Ishikawa (cell line): ENCODE results near the gene SMPD1.

ENCODE experiments used
- CEBPB ChIP-seq: IDR thresholded peaks from 2 replicates; pipeline ENCODE4 v1.6.1; 2012
- CREB1 ChIP-seq: IDR thresholded peaks from 2 replicates; pipeline ENCODE4 v1.6.1; 2012; ENCODE audit warnings: low read depth
- EGR1 ChIP-seq: IDR thresholded peaks from 2 replicates; pipeline ENCODE4 v1.6.1; 2012
- EP300 ChIP-seq: IDR thresholded peaks from 2 replicates; pipeline ENCODE4 v1.6.1; 2012; ENCODE audit warnings: borderline replicate concordance
- FOXM1 ChIP-seq: IDR thresholded peaks from 2 replicates; pipeline ENCODE4 v1.6.1; 2012; ENCODE audit warnings: low read depth, borderline replicate concordance
- NFIC ChIP-seq: IDR thresholded peaks from 2 replicates; pipeline ENCODE4 v1.6.1; 2012
- RAD21 ChIP-seq: IDR thresholded peaks from 2 replicates; pipeline ENCODE4 v1.6.1; 2012; ENCODE audit warnings: low read depth
- REST ChIP-seq: IDR thresholded peaks from 2 replicates; pipeline ENCODE4 v1.6.1; 2012; ENCODE audit warnings: low read depth, mild to moderate bottlenecking
- TAF1 ChIP-seq: IDR thresholded peaks from 2 replicates; pipeline ENCODE4 v1.6.1; 2012; ENCODE audit warnings: low read depth, mild to moderate bottlenecking
- TCF12 ChIP-seq: IDR thresholded peaks from 2 replicates; pipeline ENCODE4 v1.6.1; 2012; ENCODE audit warnings: low read depth
- TEAD4 ChIP-seq: IDR thresholded peaks from 2 replicates; pipeline ENCODE4 v1.6.1; 2012
- YY1 ChIP-seq: IDR thresholded peaks from 2 replicates; pipeline ENCODE4 v1.6.1; 2012; ENCODE audit warnings: low read depth
- ZBTB7A ChIP-seq: IDR thresholded peaks from 2 replicates; pipeline ENCODE4 v1.6.1; 2012; ENCODE audit warnings: low read depth
- TF ChIP-seq, protein P1 (sequence below): IDR thresholded peaks from 2 replicates; pipeline ENCODE4 v1.6.1; 2012
- TF ChIP-seq, protein P2 (sequence below): IDR thresholded peaks from 2 replicates; pipeline ENCODE4 v1.6.1; 2012

Gene SMPD1

DNA sequence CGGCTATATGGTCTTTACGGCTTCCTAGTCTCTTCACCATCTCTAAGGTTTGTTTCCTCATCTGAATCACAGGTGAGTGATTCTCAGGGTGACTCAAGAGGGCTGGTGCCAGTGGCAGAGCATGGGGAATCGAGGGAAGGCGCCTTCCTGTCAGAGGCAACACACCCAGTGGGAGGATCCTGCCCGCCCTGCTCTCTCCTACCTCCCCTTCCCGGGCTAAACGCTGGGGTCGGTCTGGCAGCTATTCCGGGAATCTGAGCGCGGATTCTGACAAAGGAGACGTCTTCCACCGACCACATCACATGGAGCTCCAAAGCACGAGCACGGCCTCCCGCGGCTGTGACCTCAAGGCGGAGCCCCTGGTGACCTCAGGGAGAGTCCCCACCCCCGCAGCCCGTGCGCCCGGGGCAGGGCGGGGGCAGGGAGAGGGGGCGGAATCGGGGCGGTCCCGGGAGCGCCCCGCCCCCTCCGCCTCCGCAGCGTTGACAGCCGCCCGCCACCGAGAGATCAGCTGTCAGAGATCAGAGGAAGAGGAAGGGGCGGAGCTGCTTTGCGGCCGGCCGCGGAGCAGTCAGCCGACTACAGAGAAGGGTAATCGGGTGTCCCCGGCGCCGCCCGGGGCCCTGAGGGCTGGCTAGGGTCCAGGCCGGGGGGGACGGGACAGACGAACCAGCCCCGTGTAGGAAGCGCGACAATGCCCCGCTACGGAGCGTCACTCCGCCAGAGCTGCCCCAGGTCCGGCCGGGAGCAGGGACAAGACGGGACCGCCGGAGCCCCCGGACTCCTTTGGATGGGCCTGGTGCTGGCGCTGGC is at the start of gene SMPD1:
SMPD1 (plus strand) TSS at position 570 of the 813 bp plus-strand sequence; CDS start at position 695, 125 bp downstream.
- no peak for TF ChIP-seq RAD21
- no peak for TF ChIP-seq CREB1
- TF ChIP-seq ZBTB7A: peak; percentile 62; the same call in 1 of the 2 replicates
- TF ChIP-seq NFIC: peak; percentile 56
- TF ChIP-seq EP300: no peak
- TF ChIP-seq EGR1: peak; percentile 96
- TF ChIP-seq, protein P1, sequence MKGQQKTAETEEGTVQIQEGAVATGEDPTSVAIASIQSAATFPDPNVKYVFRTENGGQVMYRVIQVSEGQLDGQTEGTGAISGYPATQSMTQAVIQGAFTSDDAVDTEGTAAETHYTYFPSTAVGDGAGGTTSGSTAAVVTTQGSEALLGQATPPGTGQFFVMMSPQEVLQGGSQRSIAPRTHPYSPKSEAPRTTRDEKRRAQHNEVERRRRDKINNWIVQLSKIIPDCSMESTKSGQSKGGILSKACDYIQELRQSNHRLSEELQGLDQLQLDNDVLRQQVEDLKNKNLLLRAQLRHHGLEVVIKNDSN: no peak
- no peak for TF ChIP-seq FOXM1
- TF ChIP-seq TCF12: no peak
- TF ChIP-seq CEBPB: no peak
- no peak for TF ChIP-seq REST
- TF ChIP-seq, protein P2, sequence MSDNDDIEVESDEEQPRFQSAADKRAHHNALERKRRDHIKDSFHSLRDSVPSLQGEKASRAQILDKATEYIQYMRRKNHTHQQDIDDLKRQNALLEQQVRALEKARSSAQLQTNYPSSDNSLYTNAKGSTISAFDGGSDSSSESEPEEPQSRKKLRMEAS: no peak
- TF ChIP-seq YY1: 0 out of 2 replicates have a peak, but pooled peaks have one; percentile 11
- TF ChIP-seq TEAD4: no peak
- TF ChIP-seq TAF1: peak; percentile 76

GRCh38 chr11:6345366-6345765 is 44.9 kb upstream of the SMPD1 start:
- TF ChIP-seq, protein P2: no peak
- no peak for TF ChIP-seq FOXM1
- no peak for TF ChIP-seq NFIC
- TF ChIP-seq REST: no peak
- no peak for TF ChIP-seq RAD21
- no peak for TF ChIP-seq TAF1
- no peak for TF ChIP-seq TEAD4
- no peak for TF ChIP-seq ZBTB7A
- no peak for TF ChIP-seq EP300
- no peak for TF ChIP-seq YY1
- no peak for TF ChIP-seq TCF12
- TF ChIP-seq, protein P1: no peak

- TF ChIP-seq EGR1 (no peak), ZBTB7A (no peak), REST (no peak), CEBPB (no peak), NFIC (no peak), RAD21 (no peak), CREB1 (no peak), TAF1 (no peak), FOXM1 (no peak), EP300 (no peak), YY1 (no peak), TEAD4 (no peak)
- TF ChIP-seq, protein P2: no peak
- TF ChIP-seq, protein P1: no peak
Observed at GRCh38 chr11:6350043-6350442, 40.2 kb upstream of the SMPD1 start.
